Astrocyte of the cerebellum (primary cell): Measurements from ENCODE around the gene RING1.

Experiments
- DNase-seq: peaks from one replicate; pipeline ENCODE4 v3.0.0-alpha.2; 2011; ENCODE audit warnings: low read depth
- H3K4me3 ChIP-seq: 2 replicates; pipeline ENCODE4 v1.5.1; 2011; ENCODE audit warnings: mild to moderate bottlenecking, low read depth, low read length, moderate library complexity
- CTCF ChIP-seq: IDR thresholded peaks from 2 replicates; pipeline ENCODE4 v1.5.1; 2012; ENCODE audit warnings: low read length, low read depth, moderate library complexity, mild to moderate bottlenecking; ENCODE audit errors: missing control alignments
- in situ Hi-C: cut with HindIII; loops from 2 replicates; pipeline ENCODE4 v1.10.0; 2017; ENCODE audit warnings: low sequenced_read_pairs

The RING1 gene

GRCh38 chr6:33189164-33189563 is 19.1 kb upstream of the RING1 start:
- no peak for TF ChIP-seq CTCF
- in situ Hi-C loops, result no loop called here
- no peak for DNase-seq
- no peak overlapping the region for H3K4me3 ChIP-seq

GRCh38 chr6:33189625-33190448 is 18.5 kb upstream of the RING1 start:
- TF ChIP-seq CTCF, result no peak
- H3K4me3 ChIP-seq, result no peak overlapping the region
- no peak for DNase-seq
- in situ Hi-C loops, result no loop called here

- H3K4me3 ChIP-seq, result no peak overlapping the region
- in situ Hi-C loops, result no loop called here
- no peak for DNase-seq
- no peak for TF ChIP-seq CTCF
Observed at GRCh38 chr6:33190504-33191107, 17.7 kb upstream of the RING1 start.

- no peak overlapping the region for H3K4me3 ChIP-seq
Observed at GRCh38 chr6:33191383-33192104, 16.8 kb upstream of the RING1 start.

GRCh38 chr6:33192105-33192646 is 16.1 kb upstream of the RING1 start, which contains the start of gene COL11A2:
COL11A2 (minus strand) TSS chr6:33192467; CDS start chr6:33192240, 227 bp downstream.
- TF ChIP-seq CTCF, result no peak
- in situ Hi-C loops, result no loop called here

More at GRCh38 chr6:33191383-33192104, 16.8 kb upstream of the RING1 start:
- no peak for DNase-seq
- TF ChIP-seq CTCF, result no peak
- in situ Hi-C loops, result no loop called here

GRCh38 chr6:33192671-33193602 is 15.4 kb upstream of the RING1 start:
- DNase-seq, result no peak
- in situ Hi-C loops, result no loop called here
- peak overlapping the region; percentile 32 for H3K4me3 ChIP-seq
- TF ChIP-seq CTCF, result no peak

More at GRCh38 chr6:33192105-33192646, 16.1 kb upstream of the RING1 start, which contains the start of gene COL11A2:
- no peak for DNase-seq
- H3K4me3 ChIP-seq, result peak within 1 kb of the TSS; percentile 32
